Right atrium auricular region (tissue), 2 donors: ENCODE results near the gene SPOCK2. TPM values are rescaled to one million over a fixed set of nuclear protein-coding genes. Genes with fewer than 3 reads are reported as not detected.
A peak's percentile ranks its signal among the peaks of the same experiment; 100 is the strongest.

Source experiments
- DNase-seq: peaks from one replicate; pipeline ENCODE4 v3.0.0-alpha.2; 2019; ENCODE audit warnings: low spot score
- H3K27ac ChIP-seq, 2 donors: fragments of 200-600 bp; sonication (generic); 1 replicate in 1 of 2; 2 replicates in 1 of 2; pipeline ENCODE4 v1.5.1; 2016 to 2019
- H3K27me3 ChIP-seq, 2 donors: fragments of 200-600 bp; sonication (generic); one replicate each; pipeline versions ENCODE4 v1.5.1 to v1.6.0; 2017 to 2019
- H3K36me3 ChIP-seq: fragments of 200-600 bp; sonication (generic); one replicate; pipeline ENCODE4 v1.5.1; 2016
- H3K4me1 ChIP-seq, 2 donors: fragments of 200-600 bp; sonication (generic); one replicate each; pipeline versions ENCODE4 v1.5.1 to v1.6.0; 2017 to 2019
- H3K4me3 ChIP-seq, 2 donors: fragments of 200-600 bp; sonication (generic); 1 replicate in 1 of 2; 2 replicates in 1 of 2; pipeline ENCODE4 v1.5.1; 2017 to 2019; ENCODE audit warnings: mild to moderate bottlenecking in 1 of 2, moderate library complexity in 1 of 2
- H3K9me3 ChIP-seq, 2 donors: fragments of 200-600 bp; sonication (generic); one replicate each; pipeline ENCODE4 v1.5.1; 2019
- CTCF ChIP-seq, 2 donors: fragments of 200-600 bp; sonication (generic); IDR thresholded peaks; one replicate each; pipeline ENCODE4 v1.5.1; 2019; ENCODE audit warnings: antibody characterized with exemption in 2 of 2
- total RNA-seq, 2 donors: library from RNA; depleted of rRNA; stranded (reverse); fragments of >200 nt; gene quantifications; one replicate each; pipeline ENCODE4 v1.1.0, GENCODE V29; 2016

SPOCK2 gene
- total RNA-seq, 2 donors from 2014 or later, result 19.3 to 19.8 TPM

GRCh38 chr10:72073708-72074573 lies 14.4 kb downstream of the SPOCK2 start:
- peak overlapping the region in 1 of 2 donors; percentile 7 for H3K27ac ChIP-seq
- DNase-seq, result no peak
- H3K36me3 ChIP-seq, result no peaks in the 10 kb centered on the region
- peaks cover 0 to 18% of the 10 kb centered on the region in 2 donors for H3K4me1 ChIP-seq
- TF ChIP-seq CTCF (IDR thresholded peaks at IDR 0.05), result no peak
- no peak overlapping the region for H3K4me3 ChIP-seq
- no peaks in the 10 kb centered on the region for H3K9me3 ChIP-seq
- H3K27me3 ChIP-seq, result no peaks in the 10 kb centered on the region

GRCh38 chr10:72072639-72073038 lies 15.7 kb downstream of the SPOCK2 start:
- Histone ChIP-seq H3K4me3 (no peak overlapping the region), H3K9me3 (no peaks in the 10 kb centered on the region), H3K36me3 (no peaks in the 10 kb centered on the region), H3K27ac (no peak overlapping the region), H3K4me1 (peaks cover 0 to 31% of the 10 kb centered on the region in 2 donors), H3K27me3 (no peaks in the 10 kb centered on the region)
- DNase-seq, result no peak
- TF ChIP-seq CTCF (IDR thresholded peaks at IDR 0.05), result no peak

DNA sequence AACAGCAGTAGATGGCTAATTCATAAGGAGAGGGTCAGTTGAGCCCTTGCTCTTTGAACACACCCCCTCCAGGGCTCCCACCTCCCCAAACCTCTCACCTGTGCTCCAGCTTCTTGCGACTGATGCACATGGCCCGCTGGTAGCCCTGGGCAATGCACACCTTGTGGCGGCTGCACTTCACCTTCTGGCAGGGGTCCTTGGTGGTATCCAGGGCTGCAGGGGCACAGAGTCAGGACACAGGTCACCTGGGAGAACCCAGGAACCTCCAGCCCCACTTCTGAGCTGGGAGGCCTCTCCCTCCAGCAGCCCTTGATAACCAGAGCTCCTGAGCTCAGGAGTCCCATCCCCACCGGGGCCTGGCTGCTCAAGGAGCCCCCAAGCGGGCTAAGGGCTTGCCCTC lies 16.3 kb downstream of the SPOCK2 start:
- H3K36me3 ChIP-seq, result no peaks in the 10 kb centered on the region
- no peaks in the 10 kb centered on the region for H3K27me3 ChIP-seq
- no peak for TF ChIP-seq CTCF (IDR thresholded peaks at IDR 0.05)
- DNase-seq, result no peak
- no peak overlapping the region for H3K27ac ChIP-seq
- H3K4me1 ChIP-seq, result peaks cover 0 to 37% of the 10 kb centered on the region in 2 donors
- no peaks in the 10 kb centered on the region for H3K9me3 ChIP-seq
- no peak overlapping the region for H3K4me3 ChIP-seq

- DNase-seq, result no peak
- Histone ChIP-seq H3K27ac (no peak overlapping the region), H3K27me3 (no peaks in the 10 kb centered on the region), H3K4me3 (no peak overlapping the region), H3K36me3 (no peaks in the 10 kb centered on the region), H3K9me3 (no peaks in the 10 kb centered on the region), H3K4me1 (peaks cover 0 to 43% of the 10 kb centered on the region in 2 donors)
- no peak for TF ChIP-seq CTCF (IDR thresholded peaks at IDR 0.05)
Observed at GRCh38 chr10:72069751-72070526, 18.4 kb downstream of the SPOCK2 start.

DNA sequence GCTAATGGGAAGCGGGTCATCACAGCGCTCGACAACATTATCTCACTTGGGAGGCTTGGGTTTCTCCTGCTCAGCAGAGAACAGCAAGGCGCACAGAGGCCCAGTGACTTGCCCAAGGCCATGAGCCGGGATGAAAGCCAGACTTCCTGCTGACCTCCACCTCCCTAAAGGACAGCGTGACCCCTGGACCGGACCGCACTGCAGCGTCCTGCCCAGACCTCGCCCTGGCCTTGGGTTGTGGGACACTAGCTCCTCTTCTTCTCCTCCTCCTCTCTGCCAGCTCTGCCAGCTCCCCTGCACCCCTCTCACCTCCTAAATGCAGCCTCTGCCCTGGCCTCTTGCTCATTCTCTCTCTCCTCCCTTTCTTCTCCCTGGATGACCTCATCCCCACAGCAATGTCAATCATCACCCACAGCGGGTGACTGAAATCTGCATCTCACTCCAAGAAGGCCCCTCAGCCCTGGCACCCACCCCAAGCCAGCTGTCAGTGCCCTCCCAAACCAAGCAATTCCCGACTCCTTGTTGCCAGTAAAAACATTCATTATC lies 19.4 kb downstream of the SPOCK2 start:
- no peak for DNase-seq
- no peak for TF ChIP-seq CTCF (IDR thresholded peaks at IDR 0.05)
- H3K36me3 ChIP-seq, result no peaks in the 10 kb centered on the region
- H3K27me3 ChIP-seq, result no peaks in the 10 kb centered on the region
- H3K27ac ChIP-seq, result no peak overlapping the region
- no peaks in the 10 kb centered on the region for H3K9me3 ChIP-seq
- peaks cover 0 to 40% of the 10 kb centered on the region in 2 donors for H3K4me1 ChIP-seq
- H3K4me3 ChIP-seq, result no peak overlapping the region
